ENCODE data around the gene SNAPC4. TPM values are rescaled to one million over a fixed set of nuclear protein-coding genes. Genes with fewer than 3 reads are reported as not detected.
A peak's percentile ranks its signal among the peaks of the same experiment; 100 is the strongest.

SNAPC4 gene
- total RNA-seq (10 to 100 TPM in 4 of 7 donors, 1 to 10 TPM in 3; 6.4 to 14.5 (median 10.3) TPM), polyA plus RNA-seq (10 to 100 TPM in 1 of 3 donors, 1 to 10 TPM in 2; 4.6 to 13.6 (median 9.4) TPM)
- long read RNA-seq, donor 1: 0 reads
- long read RNA-seq, donor 2: 0 reads

DNA sequence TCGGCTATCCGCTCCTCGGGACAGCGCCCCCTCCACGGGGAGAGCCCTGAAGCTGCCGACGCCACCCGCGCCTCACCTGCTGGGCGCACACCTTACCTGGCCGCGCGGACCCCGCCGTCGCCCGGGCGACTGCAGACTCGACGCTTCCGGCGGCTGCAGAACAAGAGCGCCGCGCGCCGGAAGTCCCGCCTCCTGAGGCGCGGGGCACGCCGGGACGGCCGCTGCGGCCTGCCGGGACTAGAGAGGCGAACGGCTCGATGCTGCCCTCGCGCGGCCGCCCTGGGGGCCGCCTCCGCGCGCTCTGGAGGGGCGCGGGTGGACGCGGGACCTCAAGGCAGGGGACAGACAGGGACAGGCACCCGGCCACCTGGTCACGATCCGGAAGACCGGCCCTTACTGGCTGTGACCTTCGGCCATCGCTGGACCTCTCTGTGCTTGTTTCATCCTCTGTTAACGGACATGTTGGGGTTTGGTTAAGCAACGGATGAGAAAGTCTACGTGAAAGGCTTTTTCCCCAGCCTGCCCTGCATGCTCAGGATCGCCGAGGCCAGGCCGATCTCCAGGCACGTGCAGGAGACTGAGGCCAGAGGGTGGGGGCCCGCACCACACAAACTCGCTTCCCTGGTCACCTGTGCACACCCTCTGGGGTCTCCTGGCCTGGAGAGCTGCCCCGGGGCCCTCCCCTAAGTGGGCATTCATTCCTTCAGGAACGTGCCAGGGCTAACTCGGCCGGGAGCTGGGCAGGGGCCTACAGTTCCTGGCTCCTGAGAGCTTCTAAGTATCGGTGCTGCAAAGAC is at the start of gene SNAPC4:
TSS of gene SNAPC4 (minus strand) at position 133 of the 797 bp plus-strand sequence. CDS start 1,742 bp downstream, outside the sequence.
- TF ChIP-seq POLR2AphosphoS5 (IDR thresholded peaks at IDR 0.05) (peak; percentile 88 to 89 (median 89)), POLR2A (IDR thresholded peaks at IDR 0.05) (peak in 1 of 3 donors; percentile 38)
- TF ChIP-seq, protein P1, sequence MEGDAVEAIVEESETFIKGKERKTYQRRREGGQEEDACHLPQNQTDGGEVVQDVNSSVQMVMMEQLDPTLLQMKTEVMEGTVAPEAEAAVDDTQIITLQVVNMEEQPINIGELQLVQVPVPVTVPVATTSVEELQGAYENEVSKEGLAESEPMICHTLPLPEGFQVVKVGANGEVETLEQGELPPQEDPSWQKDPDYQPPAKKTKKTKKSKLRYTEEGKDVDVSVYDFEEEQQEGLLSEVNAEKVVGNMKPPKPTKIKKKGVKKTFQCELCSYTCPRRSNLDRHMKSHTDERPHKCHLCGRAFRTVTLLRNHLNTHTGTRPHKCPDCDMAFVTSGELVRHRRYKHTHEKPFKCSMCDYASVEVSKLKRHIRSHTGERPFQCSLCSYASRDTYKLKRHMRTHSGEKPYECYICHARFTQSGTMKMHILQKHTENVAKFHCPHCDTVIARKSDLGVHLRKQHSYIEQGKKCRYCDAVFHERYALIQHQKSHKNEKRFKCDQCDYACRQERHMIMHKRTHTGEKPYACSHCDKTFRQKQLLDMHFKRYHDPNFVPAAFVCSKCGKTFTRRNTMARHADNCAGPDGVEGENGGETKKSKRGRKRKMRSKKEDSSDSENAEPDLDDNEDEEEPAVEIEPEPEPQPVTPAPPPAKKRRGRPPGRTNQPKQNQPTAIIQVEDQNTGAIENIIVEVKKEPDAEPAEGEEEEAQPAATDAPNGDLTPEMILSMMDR (IDR thresholded peaks at IDR 0.05 in 8 of 11, conservative IDR thresholded peaks at IDR 0.05 in 3 of 11): peak; percentile 60 to 98 (median 97)
- Histone ChIP-seq H3K27ac (peak within 1 kb of the TSS in 6 of 8 donors; percentile 63 to 84 (median 74)), H3K4me3 (peak within 1 kb of the TSS; percentile 90 to 100 (median 99)), H3K4me1 (peaks cover 26 to 63% (median 44%) of the 10 kb centered on the region in 6 donors), H3K36me3 (peaks cover 0 to 62% (median 32%) of the 10 kb centered on the region in 6 donors), H3K27me3 (replicated peaks in 1 of 7) (no peaks in the 10 kb centered on the region), H3K9me3 (no peaks in the 10 kb centered on the region)
- peak; percentile 97 for DNase-seq
- intact Hi-C loops (cut with DNase I; ENCODE audit: low total_unique reads): no loop called here
- WGBS, 5 donors: 8 to 16% (median 9%) methylated on average over 36 to 71 of the region's 71 CpGs

DNA sequence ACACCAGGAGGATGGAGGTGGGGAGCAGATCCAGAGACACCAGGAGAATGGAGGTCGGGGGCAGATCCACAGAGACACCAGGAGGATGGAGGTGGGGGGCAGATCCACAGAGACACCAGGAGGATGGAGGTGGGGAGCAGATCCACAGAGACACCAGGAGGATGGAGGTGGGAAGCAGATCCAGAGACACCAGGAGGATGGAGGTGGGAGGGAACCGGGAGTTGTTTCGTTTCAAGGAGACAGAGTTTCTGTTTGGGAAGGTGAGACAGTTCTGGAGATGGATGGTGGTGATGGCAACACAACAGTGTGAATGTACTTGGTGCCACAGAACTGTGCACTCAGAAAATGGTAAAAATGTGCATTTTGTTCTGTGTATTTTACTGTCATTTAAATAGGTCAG is 48.7 kb upstream of the SNAPC4 start:
- intact Hi-C loops (cut with DNase I; ENCODE audit: low total_unique reads): no loop called here
- peaks cover 5 to 100% (median 95%) of the 10 kb centered on the region in 6 donors for H3K36me3 ChIP-seq

GRCh38 chr9:136447173-136447778 is 47.3 kb upstream of the SNAPC4 start:
- H3K4me1 ChIP-seq: peaks cover 0 to 7% (median 2%) of the 10 kb centered on the region in 6 donors
- intact Hi-C loops (cut with DNase I; ENCODE audit: low total_unique reads): no loop called here
- H3K27ac ChIP-seq: no peak overlapping the region
- DNase-seq: no peak
- WGBS, 5 donors: 92 to 96% (median 95%) methylated on average over 26 to 27 of the region's 27 CpGs
- peak in 2 of 3 donors; percentile 8 to 60 for TF ChIP-seq POLR2AphosphoS5 (IDR thresholded peaks at IDR 0.05)
- no peak for TF ChIP-seq POLR2A (IDR thresholded peaks at IDR 0.05)
- H3K36me3 ChIP-seq: peaks cover 7 to 100% (median 96%) of the 10 kb centered on the region in 6 donors
- no peak overlapping the region for H3K4me3 ChIP-seq
- no peaks in the 10 kb centered on the region for H3K27me3 ChIP-seq (replicated peaks in 1 of 7)
- no peaks in the 10 kb centered on the region for H3K9me3 ChIP-seq

More for the DNA sequence above, 48.7 kb upstream of the SNAPC4 start:
- Histone ChIP-seq H3K9me3 (no peaks in the 10 kb centered on the region), H3K27me3 (replicated peaks in 1 of 7) (no peaks in the 10 kb centered on the region), H3K27ac (no peak overlapping the region), H3K4me3 (no peak overlapping the region), H3K4me1 (no peaks in the 10 kb centered on the region)
- TF ChIP-seq, protein P1 (IDR thresholded peaks at IDR 0.05 in 8 of 11, conservative IDR thresholded peaks at IDR 0.05 in 3 of 11): no peak
- no peak for TF ChIP-seq POLR2AphosphoS5 (IDR thresholded peaks at IDR 0.05)
- no peak for TF ChIP-seq POLR2A (IDR thresholded peaks at IDR 0.05)
- 90 to 97% (median 92%) methylated on average over 3 of the region's 3 CpGs for WGBS, 5 donors
- no peak for DNase-seq

GRCh38 chr9:136445799-136446198 is 45.8 kb upstream of the SNAPC4 start:
- intact Hi-C loops (cut with DNase I; ENCODE audit: low total_unique reads): no loop called here
- H3K9me3 ChIP-seq: no peaks in the 10 kb centered on the region
- H3K4me1 ChIP-seq: peaks cover 3 to 22% (median 15%) of the 10 kb centered on the region in 6 donors
- H3K36me3 ChIP-seq: peaks cover 7 to 100% (median 95%) of the 10 kb centered on the region in 6 donors
- H3K4me3 ChIP-seq: no peak overlapping the region
- no peaks in the 10 kb centered on the region for H3K27me3 ChIP-seq (replicated peaks in 1 of 7)
- no peak overlapping the region for H3K27ac ChIP-seq
- 86 to 94% (median 89%) methylated on average over 7 of the region's 7 CpGs for WGBS, 5 donors
- TF ChIP-seq, protein P1 (IDR thresholded peaks at IDR 0.05 in 8 of 11, conservative IDR thresholded peaks at IDR 0.05 in 3 of 11): no peak
- TF ChIP-seq POLR2A (IDR thresholded peaks at IDR 0.05): no peak
- DNase-seq: no peak
